Measurements from ENCODE around the gene HTR2A. TPM values are rescaled to one million over a fixed set of nuclear protein-coding genes. Genes with fewer than 3 reads are reported as not detected.

Gene HTR2A
- total RNA-seq, 1 experiment from 2014 or later = not detected

DNA sequence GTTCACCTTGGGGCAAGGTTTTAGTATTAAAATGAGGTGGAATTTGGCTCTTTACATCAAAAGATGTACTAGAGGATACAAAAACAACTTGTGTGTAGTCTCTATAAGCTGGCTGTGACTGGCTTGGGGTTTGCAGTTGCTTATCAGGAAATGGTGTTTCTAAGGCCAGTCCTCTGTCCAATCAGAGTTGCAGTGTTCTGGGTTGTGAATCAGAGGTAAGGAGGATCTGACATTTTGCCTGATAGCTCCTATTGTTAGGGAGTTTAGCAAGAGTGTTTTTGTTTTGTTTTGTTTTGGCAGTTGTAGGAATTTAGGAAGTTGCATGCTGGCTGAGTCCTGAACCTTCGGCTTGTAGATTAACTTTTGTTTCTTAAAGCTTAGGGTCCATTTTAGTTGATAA, 79.8 kb downstream of the HTR2A start:
- Histone ChIP-seq H3K27me3 (ENCODE audit: control insufficient read depth, insufficient read depth, low read length) (no peaks in the 10 kb centered on the region; the same call in 1 of the 2 replicates), H3K36me3 (ENCODE audit: control insufficient read depth, insufficient read depth, low read length) (no peaks in the 10 kb centered on the region), H3K4me1 (ENCODE audit: control insufficient read depth, insufficient read depth, low read length) (no peaks in the 10 kb centered on the region), H3K27ac (ENCODE audit: low read length) (no peak overlapping the region), H3K4me3 (ENCODE audit: low read depth in 2 of 2, low read length in 2 of 2) (no peak overlapping the region), H3K9me3 (ENCODE audit: control insufficient read depth, insufficient read depth, low read depth, low read length) (no peaks in the 10 kb centered on the region)
- intact Hi-C loops (cut with micrococcal nuclease; ENCODE audit: unreplicated experiment) (no loop called here), in situ Hi-C loops (cut with HindIII; ENCODE audit: low pct_unique_long_range_greater_than_20kb, low sequenced_read_pairs) (no loop called here)
- no TSS peak for BruUV-seq (replicated peaks)
- ATAC-seq (no peak), DNase-seq (ENCODE audit: low read depth, low spot score) (no peak)
- POLR2A ChIA-PET = no interaction called here
- CTCF ChIA-PET = no interaction called here
- TF ChIP-seq POLR2AphosphoS5 (IDR thresholded peaks at IDR 0.05; ENCODE audit: low read depth, low read length) (no peak), SIN3A (IDR thresholded peaks at IDR 0.05; ENCODE audit: borderline replicate concordance, insufficient read depth, low read depth, low read length) (no peak), TCF7L2 (IDR thresholded peaks at IDR 0.05; ENCODE audit: low read depth, low read length) (no peak)
- TF ChIP-seq, protein P1, sequence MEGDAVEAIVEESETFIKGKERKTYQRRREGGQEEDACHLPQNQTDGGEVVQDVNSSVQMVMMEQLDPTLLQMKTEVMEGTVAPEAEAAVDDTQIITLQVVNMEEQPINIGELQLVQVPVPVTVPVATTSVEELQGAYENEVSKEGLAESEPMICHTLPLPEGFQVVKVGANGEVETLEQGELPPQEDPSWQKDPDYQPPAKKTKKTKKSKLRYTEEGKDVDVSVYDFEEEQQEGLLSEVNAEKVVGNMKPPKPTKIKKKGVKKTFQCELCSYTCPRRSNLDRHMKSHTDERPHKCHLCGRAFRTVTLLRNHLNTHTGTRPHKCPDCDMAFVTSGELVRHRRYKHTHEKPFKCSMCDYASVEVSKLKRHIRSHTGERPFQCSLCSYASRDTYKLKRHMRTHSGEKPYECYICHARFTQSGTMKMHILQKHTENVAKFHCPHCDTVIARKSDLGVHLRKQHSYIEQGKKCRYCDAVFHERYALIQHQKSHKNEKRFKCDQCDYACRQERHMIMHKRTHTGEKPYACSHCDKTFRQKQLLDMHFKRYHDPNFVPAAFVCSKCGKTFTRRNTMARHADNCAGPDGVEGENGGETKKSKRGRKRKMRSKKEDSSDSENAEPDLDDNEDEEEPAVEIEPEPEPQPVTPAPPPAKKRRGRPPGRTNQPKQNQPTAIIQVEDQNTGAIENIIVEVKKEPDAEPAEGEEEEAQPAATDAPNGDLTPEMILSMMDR (IDR thresholded peaks at IDR 0.05) = no peak
- TF ChIP-seq, protein P2, sequence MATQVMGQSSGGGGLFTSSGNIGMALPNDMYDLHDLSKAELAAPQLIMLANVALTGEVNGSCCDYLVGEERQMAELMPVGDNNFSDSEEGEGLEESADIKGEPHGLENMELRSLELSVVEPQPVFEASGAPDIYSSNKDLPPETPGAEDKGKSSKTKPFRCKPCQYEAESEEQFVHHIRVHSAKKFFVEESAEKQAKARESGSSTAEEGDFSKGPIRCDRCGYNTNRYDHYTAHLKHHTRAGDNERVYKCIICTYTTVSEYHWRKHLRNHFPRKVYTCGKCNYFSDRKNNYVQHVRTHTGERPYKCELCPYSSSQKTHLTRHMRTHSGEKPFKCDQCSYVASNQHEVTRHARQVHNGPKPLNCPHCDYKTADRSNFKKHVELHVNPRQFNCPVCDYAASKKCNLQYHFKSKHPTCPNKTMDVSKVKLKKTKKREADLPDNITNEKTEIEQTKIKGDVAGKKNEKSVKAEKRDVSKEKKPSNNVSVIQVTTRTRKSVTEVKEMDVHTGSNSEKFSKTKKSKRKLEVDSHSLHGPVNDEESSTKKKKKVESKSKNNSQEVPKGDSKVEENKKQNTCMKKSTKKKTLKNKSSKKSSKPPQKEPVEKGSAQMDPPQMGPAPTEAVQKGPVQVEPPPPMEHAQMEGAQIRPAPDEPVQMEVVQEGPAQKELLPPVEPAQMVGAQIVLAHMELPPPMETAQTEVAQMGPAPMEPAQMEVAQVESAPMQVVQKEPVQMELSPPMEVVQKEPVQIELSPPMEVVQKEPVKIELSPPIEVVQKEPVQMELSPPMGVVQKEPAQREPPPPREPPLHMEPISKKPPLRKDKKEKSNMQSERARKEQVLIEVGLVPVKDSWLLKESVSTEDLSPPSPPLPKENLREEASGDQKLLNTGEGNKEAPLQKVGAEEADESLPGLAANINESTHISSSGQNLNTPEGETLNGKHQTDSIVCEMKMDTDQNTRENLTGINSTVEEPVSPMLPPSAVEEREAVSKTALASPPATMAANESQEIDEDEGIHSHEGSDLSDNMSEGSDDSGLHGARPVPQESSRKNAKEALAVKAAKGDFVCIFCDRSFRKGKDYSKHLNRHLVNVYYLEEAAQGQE (IDR thresholded peaks at IDR 0.05; ENCODE audit: insufficient read depth in 1 of 2, low read depth in 2 of 2, low read length in 1 of 2) = no peak

DNA sequence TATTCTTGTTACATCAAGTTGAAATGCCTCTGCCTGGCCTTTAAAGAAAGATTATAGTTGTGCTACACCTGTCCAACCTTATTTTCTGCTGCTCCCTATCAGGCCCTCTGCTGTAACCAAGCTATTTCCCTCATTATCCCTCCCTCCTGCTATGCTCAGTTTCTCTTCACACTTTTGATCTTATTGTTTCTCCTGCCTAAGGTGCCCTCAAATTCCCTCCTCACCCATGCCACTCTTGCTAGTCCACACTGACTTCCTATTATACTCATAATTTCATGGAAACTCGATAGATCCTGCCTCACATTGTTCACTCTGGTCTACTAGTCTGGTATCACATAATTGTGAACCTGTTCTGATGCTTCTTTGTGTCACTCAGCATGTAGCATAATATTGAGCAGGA, 80.5 kb downstream of the HTR2A start:
- ATAC-seq = no peak
- no peaks in the 10 kb centered on the region for H3K9me3 ChIP-seq (ENCODE audit: control insufficient read depth, insufficient read depth, low read depth, low read length)
- BruUV-seq (replicated peaks) = no TSS peak
- TF ChIP-seq SIN3A (IDR thresholded peaks at IDR 0.05; ENCODE audit: borderline replicate concordance, insufficient read depth, low read depth, low read length) = no peak
- TF ChIP-seq, protein P1 (IDR thresholded peaks at IDR 0.05) = no peak
- TF ChIP-seq TCF7L2 (IDR thresholded peaks at IDR 0.05; ENCODE audit: low read depth, low read length) = no peak
- TF ChIP-seq, protein P2 (IDR thresholded peaks at IDR 0.05; ENCODE audit: insufficient read depth in 1 of 2, low read depth in 2 of 2, low read length in 1 of 2) = no peak
- TF ChIP-seq POLR2AphosphoS5 (IDR thresholded peaks at IDR 0.05; ENCODE audit: low read depth, low read length) = no peak
- no peaks in the 10 kb centered on the region; the same call in 1 of the 2 replicates for H3K27me3 ChIP-seq (ENCODE audit: control insufficient read depth, insufficient read depth, low read length)
- in situ Hi-C loops (cut with HindIII; ENCODE audit: low pct_unique_long_range_greater_than_20kb, low sequenced_read_pairs) = no loop called here
- POLR2A ChIA-PET = no interaction called here
- H3K36me3 ChIP-seq (ENCODE audit: control insufficient read depth, insufficient read depth, low read length) = no peaks in the 10 kb centered on the region
- H3K27ac ChIP-seq (ENCODE audit: low read length) = no peak overlapping the region
- H3K4me1 ChIP-seq (ENCODE audit: control insufficient read depth, insufficient read depth, low read length) = no peaks in the 10 kb centered on the region
- intact Hi-C loops (cut with micrococcal nuclease; ENCODE audit: unreplicated experiment) = no loop called here
- no peak overlapping the region for H3K4me3 ChIP-seq (ENCODE audit: low read depth in 2 of 2, low read length in 2 of 2)
- CTCF ChIA-PET = no interaction called here
- no peak for DNase-seq (ENCODE audit: low read depth, low spot score)
